HG02885 (cell line): ENCODE measurements around the gene ETV1.

Experiments used
- ATAC-seq: cut with Tn5 transposase; IDR thresholded peaks from one replicate; pipeline ENCODE4 v1.9.1; 2021; ENCODE audit warnings: mild to moderate bottlenecking; ENCODE audit not compliant: unreplicated experiment, poor library complexity

ETV1 gene

GRCh38 chr7:13988065-13988464 is 1.4 kb downstream of the ETV1 start:
- ATAC-seq, result no peak

DNA sequence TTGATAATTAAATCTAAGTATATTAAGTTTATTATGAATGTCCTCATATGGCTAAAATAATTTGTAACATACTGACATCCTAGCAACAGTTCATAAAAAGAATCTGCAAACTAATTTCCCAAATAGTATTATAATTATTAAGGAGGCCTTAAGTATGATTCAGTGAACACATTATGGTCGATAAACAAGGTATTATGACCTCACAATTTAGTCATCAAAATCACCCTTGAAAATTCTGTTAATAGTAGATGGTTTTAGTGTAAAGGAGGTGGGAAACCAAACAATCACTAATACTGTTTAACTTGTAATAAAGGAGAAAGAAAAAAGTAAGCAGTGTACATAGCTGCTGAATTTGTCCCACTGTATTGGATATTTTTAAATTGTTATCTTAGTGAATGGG is 2.1 kb downstream of the ETV1 start:
- no peak for ATAC-seq

DNA sequence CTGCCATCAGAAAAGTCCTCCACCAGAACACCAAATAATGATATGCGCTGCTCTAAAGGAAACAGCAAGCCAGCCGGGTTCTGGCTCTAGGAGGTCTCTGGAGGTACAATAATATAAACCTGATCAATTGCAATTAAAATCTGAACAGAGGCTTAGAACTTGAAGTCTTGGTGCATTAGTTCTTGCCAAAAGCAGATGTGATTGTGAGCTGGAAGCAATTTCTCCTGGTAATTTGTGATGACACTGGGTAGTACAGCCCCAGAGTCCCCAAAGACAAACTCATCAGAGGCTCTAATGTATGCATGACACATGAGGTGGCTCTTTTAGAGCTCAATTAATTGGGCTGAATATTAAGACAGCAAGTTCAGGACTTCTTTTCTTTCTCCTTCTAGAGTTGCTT is 3.3 kb downstream of the ETV1 start:
- no peak for ATAC-seq

GRCh38 chr7:13984831-13985685 is 4.4 kb downstream of the ETV1 start:
- no peak for ATAC-seq

- no peak for ATAC-seq
These were observed 5.4 kb downstream of the ETV1 start for GRCh38 chr7:13984061-13984460.

- no peak for ATAC-seq
These were observed 6.4 kb downstream of the ETV1 start for GRCh38 chr7:13982940-13983677.

- ATAC-seq, result no peak
These were observed 8.4 kb downstream of the ETV1 start for GRCh38 chr7:13981070-13981469.

- ATAC-seq, result no peak
These were observed 9.0 kb downstream of the ETV1 start for GRCh38 chr7:13980474-13980873.

GRCh38 chr7:13979671-13980435 is 9.6 kb downstream of the ETV1 start:
- no peak for ATAC-seq

GRCh38 chr7:13976594-13976993 is 12.9 kb downstream of the ETV1 start:
- ATAC-seq, result no peak

DNA sequence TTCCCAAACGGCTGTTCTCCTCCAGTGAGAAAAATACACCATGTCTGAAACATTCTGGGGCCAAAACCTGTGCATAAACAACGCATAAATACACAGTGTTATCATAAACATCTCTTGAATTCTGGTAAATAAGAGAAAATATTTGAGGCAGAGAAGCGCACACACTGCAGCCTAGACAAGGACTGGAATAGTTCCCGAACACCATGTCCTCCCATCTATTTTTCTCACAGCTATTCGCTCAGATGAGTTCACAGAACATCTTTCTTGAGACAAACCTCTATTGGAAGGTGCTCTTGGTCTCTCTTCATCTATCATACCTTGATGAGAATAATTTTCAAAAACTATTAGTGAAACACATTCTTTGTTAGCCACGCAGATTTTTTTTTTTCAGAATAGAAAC is 24.4 kb downstream of the ETV1 start:
- ATAC-seq, result no peak

GRCh38 chr7:13963925-13964324 is 25.5 kb downstream of the ETV1 start:
- no peak for ATAC-seq

DNA sequence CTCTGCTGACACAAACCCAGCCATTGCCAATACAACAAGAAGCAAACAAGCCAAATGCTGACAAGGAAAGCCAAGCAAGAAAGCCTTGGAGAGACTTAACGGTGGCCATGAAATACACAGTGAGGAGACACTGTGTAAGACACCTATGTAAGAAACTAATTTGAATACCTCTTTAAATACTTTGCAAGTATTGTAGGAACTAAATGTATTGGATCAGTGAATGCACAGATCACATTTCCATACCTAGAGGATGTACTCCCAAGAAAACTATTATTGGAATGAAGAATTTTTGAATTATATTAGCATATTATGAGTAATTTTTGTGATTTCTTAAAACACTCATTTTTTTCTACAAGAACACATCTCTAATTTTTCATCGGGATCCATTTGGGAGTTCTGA is 34.0 kb downstream of the ETV1 start:
- no peak for ATAC-seq

GRCh38 chr7:13953368-13953767 is 36.1 kb downstream of the ETV1 start:
- no peak for ATAC-seq

DNA sequence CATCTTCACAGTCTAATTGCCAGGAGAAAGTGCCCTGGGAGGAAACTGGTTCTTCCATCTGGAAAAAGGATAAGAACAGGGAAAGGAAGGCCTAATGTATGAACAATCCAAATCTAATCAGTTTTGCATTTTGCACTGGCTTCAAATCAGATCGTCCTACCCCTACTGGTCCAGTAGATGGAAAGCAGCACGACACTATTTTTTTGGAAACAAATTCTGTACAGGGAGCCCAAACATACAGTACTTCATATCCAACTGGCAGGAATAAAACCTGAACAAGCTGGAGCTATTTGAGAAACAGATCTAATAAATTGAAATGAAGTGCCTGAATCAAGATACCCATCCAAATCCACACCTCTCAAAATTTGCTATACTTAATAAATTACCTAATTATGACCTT is 36.5 kb downstream of the ETV1 start:
- no peak for ATAC-seq

GRCh38 chr7:13949939-13950338 is 39.5 kb downstream of the ETV1 start:
- ATAC-seq, result no peak

- no peak for ATAC-seq
These were observed 40.0 kb downstream of the ETV1 start for GRCh38 chr7:13949445-13949844.

DNA sequence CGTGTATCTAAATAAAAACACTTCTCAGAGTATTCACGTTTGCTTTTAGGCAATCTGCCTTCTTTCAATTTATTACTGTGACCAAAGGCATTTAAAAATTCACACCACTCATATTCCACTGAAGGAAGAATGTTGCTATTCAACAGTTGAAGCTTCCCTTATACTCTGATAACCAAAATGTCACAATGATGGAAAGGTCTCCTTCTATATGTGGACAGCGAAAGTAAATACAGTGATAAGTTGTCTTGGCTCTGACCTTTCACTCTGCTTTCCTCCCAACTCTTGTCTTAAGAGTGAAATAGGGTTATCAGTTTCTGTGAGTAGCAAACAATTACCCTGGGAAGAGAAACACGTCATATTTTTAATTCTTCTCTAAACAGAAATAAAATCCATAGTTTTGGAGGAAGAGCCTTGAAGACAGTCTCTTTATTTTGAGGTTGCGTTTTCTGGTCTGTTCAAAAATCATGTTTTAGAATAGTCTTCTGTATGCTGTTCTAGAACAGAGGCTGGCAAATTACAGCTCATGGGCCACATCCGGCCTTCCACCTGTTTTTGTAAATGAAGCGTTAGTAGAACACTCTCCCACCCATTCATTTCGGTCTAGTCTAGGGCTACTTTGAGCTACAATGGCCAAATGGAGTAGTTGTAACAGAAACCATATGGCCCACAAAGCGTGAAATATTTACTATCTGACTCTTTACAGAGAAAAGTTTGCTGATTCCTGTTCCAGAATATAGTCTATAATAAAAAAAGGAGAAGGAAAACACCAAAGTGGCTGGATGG is 41.3 kb downstream of the ETV1 start:
- ATAC-seq, result no peak

GRCh38 chr7:13947535-13947934 is 41.9 kb downstream of the ETV1 start:
- ATAC-seq, result no peak

DNA sequence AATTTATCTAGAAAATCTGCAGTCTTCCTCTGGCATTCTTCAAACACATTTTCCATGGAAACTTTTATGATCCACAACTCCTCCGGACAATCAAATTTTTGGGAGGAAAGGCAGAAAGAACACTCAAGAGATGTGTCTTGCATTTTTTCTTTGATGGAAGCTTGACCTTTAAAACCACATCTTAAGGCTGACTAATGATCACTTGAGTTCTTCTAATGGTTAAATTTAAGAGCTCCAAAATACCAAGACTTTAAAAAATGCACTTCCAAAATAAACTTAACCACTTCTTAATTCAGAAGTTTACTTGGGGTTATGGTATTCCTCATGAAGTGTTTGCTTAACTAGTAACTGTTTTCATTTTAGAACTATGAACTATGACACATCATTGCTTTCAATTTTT is 43.3 kb downstream of the ETV1 start:
- no peak for ATAC-seq
